HepG2 (cell line): ENCODE results near the gene ACADSB. TPM values are rescaled to one million over a fixed set of nuclear protein-coding genes. Genes with fewer than 3 reads are reported as not detected.

Experiments
- CCDC6 ChIP-seq: sonication (generic); formaldehyde crosslinking; IDR thresholded peaks from 2 replicates; pipeline ENCODE4 v1.8.1; 2022; ENCODE audit warnings: mild to moderate bottlenecking, missing genetic modification reagents, moderate library complexity
- HOMEZ ChIP-seq: IDR thresholded peaks from 2 replicates; pipeline ENCODE4 v1.6.1; 2016; ENCODE audit warnings: low read depth
- KMT2B ChIP-seq: IDR thresholded peaks from 2 replicates; pipeline ENCODE4 v1.6.1; 2016; ENCODE audit warnings: missing genetic modification reagents, missing compliant biosample characterization
- MAZ ChIP-seq, 2 experiments: sonication (generic) in 1 of 2; formaldehyde crosslinking in 1 of 2; IDR thresholded peaks; 2 replicates each; pipeline versions ENCODE4 v1.5.0 to v1.6.1; 2012 to 2020; ENCODE audit warnings: low read depth in 2 of 2, mild to moderate bottlenecking in 2 of 2, borderline replicate concordance in 1 of 2, improper control_type of control experiment in 1 of 2, low read length in 1 of 2, missing genetic modification reagents in 1 of 2, moderate library complexity in 1 of 2
- MED13 ChIP-seq: sonication (generic); formaldehyde crosslinking; IDR thresholded peaks from 2 replicates; pipeline ENCODE4 v1.5.0; 2020; ENCODE audit warnings: missing genetic modification reagents
- NKX3-1 ChIP-seq: sonication (generic); formaldehyde crosslinking; IDR thresholded peaks from 2 replicates; pipeline ENCODE4 v1.5.0; 2020; ENCODE audit warnings: missing genetic modification reagents
- PAWR ChIP-seq: sonication (generic); formaldehyde crosslinking; IDR thresholded peaks from 2 replicates; pipeline ENCODE4 v1.4.0; 2020; ENCODE audit warnings: missing genetic modification reagents, mild to moderate bottlenecking, borderline replicate concordance
- POGZ ChIP-seq: sonication (generic); formaldehyde crosslinking; IDR thresholded peaks from 2 replicates; pipeline ENCODE4 v1.4.0; 2020; ENCODE audit warnings: mild to moderate bottlenecking, missing genetic modification reagents
- POLR2G ChIP-seq: fragments of 200-400 bp; formaldehyde crosslinking; IDR thresholded peaks from 2 replicates; pipeline ENCODE4 v1.6.1; 2018; ENCODE audit warnings: mild to moderate bottlenecking, low read depth, low read length, moderate library complexity
- SNAPC5 ChIP-seq: sonication (generic); formaldehyde crosslinking; IDR thresholded peaks from 2 replicates; pipeline ENCODE4 v1.8.1; 2023; ENCODE audit warnings: mild to moderate bottlenecking, missing genetic modification reagents, borderline replicate concordance
- SRSF1 ChIP-seq: fragments of 200-400 bp; formaldehyde crosslinking; optimal IDR thresholded peaks from 2 replicates; pipeline ENCODE3; 2017; ENCODE audit warnings: mild to moderate bottlenecking, low read depth, low read length, moderate library complexity
- ZBTB33 ChIP-seq: sonication (generic); formaldehyde crosslinking; IDR thresholded peaks from 2 replicates; pipeline ENCODE4 v1.4.0; 2020; ENCODE audit warnings: missing genetic modification reagents
- ZKSCAN8 ChIP-seq: IDR thresholded peaks from 2 replicates; pipeline ENCODE4 v1.6.1; 2016; ENCODE audit warnings: borderline replicate concordance, missing genetic modification reagents, missing compliant biosample characterization
- ZMYM4 ChIP-seq: sonication (generic); formaldehyde crosslinking; IDR thresholded peaks from 2 replicates; pipeline ENCODE4 v1.8.1; 2023; ENCODE audit warnings: mild to moderate bottlenecking, missing genetic modification reagents
- ZNF224 ChIP-seq: sonication (generic); formaldehyde crosslinking; IDR thresholded peaks from 2 replicates; pipeline ENCODE4 v1.5.0; 2020; ENCODE audit warnings: mild to moderate bottlenecking, missing genetic modification reagents
- ZNF235 ChIP-seq: sonication (generic); formaldehyde crosslinking; IDR thresholded peaks from 2 replicates; pipeline ENCODE4 v1.8.1; 2023; ENCODE audit warnings: mild to moderate bottlenecking, missing genetic modification reagents, borderline replicate concordance
- ZNF34 ChIP-seq: sonication (generic); formaldehyde crosslinking; IDR thresholded peaks from 2 replicates; pipeline ENCODE4 v1.4.0; 2020; ENCODE audit warnings: mild to moderate bottlenecking, missing genetic modification reagents, borderline replicate concordance
- ZNF607 ChIP-seq: sonication (generic); formaldehyde crosslinking; IDR thresholded peaks from 2 replicates; pipeline ENCODE4 v1.5.1; 2020; ENCODE audit warnings: missing genetic modification reagents, mild to moderate bottlenecking, borderline replicate concordance
- ZNF746 ChIP-seq: sonication (generic); formaldehyde crosslinking; IDR thresholded peaks from 2 replicates; pipeline ENCODE4 v1.8.0; 2022; ENCODE audit warnings: mild to moderate bottlenecking, missing genetic modification reagents
- ZNF816 ChIP-seq: sonication (generic); formaldehyde crosslinking; IDR thresholded peaks from 2 replicates; pipeline ENCODE4 v1.8.0; 2022; ENCODE audit warnings: missing genetic modification reagents, mild to moderate bottlenecking, borderline replicate concordance
- polyA plus RNA-seq, 8 experiments: library from polyadenylated mRNA; depleted of rRNA in 3 of 8; stranded (reverse) in 7 of 8; unstranded in 1 of 8; fragments of >200 nt; fragmentation: Illumina TruSeq in 4 of 8; extraction: Trizol in 4 of 8; gene quantifications; 2 replicates each; pipeline versions ENCODE4 v1.2.1 to v1.2.3, GENCODE V29; 2011 to 2016; ENCODE audit warnings: low read depth in 4 of 8, missing spikeins in 1 of 8, mixed read lengths in 1 of 8; ENCODE audit not compliant: insufficient read depth in 1 of 8
- total RNA-seq, 5 experiments: library from RNA; depleted of rRNA; stranded (reverse); fragments of >200 nt; fragmentation: Illumina TruSeq; extraction: Trizol; gene quantifications; 2 replicates each; pipeline ENCODE4 v1.2.3, GENCODE V29; 2016; ENCODE audit warnings: low read depth in 1 of 5
- TF ChIP-seq, protein P1 (sequence below): sonication (generic); formaldehyde crosslinking; IDR thresholded peaks from 2 replicates; pipeline ENCODE4 v1.9.0; 2022; ENCODE audit warnings: missing genetic modification reagents, mild to moderate bottlenecking, borderline replicate concordance
- TF ChIP-seq, protein P2 (sequence below): sonication (generic); formaldehyde crosslinking; IDR thresholded peaks from 2 replicates; pipeline ENCODE4 v1.5.1; 2020; ENCODE audit warnings: missing genetic modification reagents, mild to moderate bottlenecking, borderline replicate concordance

Gene ACADSB
- total and polyA plus RNA-seq, 2 of the 13 experiments (the other 11 are each of a cell fraction or from before 2014, with no cell fraction given) = 80.0 to 87.6 TPM

GRCh38 chr10:123035467-123036086 lies 26.8 kb downstream of the ACADSB start (continued):
- TF ChIP-seq, protein P1, sequence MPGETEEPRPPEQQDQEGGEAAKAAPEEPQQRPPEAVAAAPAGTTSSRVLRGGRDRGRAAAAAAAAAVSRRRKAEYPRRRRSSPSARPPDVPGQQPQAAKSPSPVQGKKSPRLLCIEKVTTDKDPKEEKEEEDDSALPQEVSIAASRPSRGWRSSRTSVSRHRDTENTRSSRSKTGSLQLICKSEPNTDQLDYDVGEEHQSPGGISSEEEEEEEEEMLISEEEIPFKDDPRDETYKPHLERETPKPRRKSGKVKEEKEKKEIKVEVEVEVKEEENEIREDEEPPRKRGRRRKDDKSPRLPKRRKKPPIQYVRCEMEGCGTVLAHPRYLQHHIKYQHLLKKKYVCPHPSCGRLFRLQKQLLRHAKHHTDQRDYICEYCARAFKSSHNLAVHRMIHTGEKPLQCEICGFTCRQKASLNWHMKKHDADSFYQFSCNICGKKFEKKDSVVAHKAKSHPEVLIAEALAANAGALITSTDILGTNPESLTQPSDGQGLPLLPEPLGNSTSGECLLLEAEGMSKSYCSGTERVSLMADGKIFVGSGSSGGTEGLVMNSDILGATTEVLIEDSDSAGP = peak; percentile 35; the same call in 1 of the 2 replicates
- TF ChIP-seq NKX3-1 (CRISPR knock-in tag) (no peak), SNAPC5 (CRISPR knock-in tag) (no peak), ZNF746 (CRISPR knock-in tag) (no peak), PAWR (CRISPR knock-in tag) (no peak), POGZ (CRISPR knock-in tag) (peak; percentile 75), CCDC6 (CRISPR knock-in tag) (no peak), ZKSCAN8 (CRISPR knock-in tag) (no peak), POLR2G (no peak), SRSF1 (no peak), ZNF224 (CRISPR knock-in tag) (no peak), ZNF34 (CRISPR knock-in tag) (no peak), MAZ (IDR thresholded peaks at IDR 0.05; ENCODE audit: borderline replicate concordance, low read depth, low read length) (no peak), MAZ (CRISPR knock-in tag; IDR thresholded peaks at IDR 0.05; ENCODE audit: low read depth) (no peak), ZMYM4 (peak; percentile 87), HOMEZ (CRISPR knock-in tag) (no peak), ZNF607 (no peak), KMT2B (CRISPR knock-in tag) (no peak), ZNF235 (CRISPR knock-in tag) (no peak), MED13 (CRISPR knock-in tag) (no peak), ZNF816 (CRISPR knock-in tag) (no peak), ZBTB33 (peak; percentile 46; the same call in 1 of the 2 replicates)
- TF ChIP-seq, protein P2, sequence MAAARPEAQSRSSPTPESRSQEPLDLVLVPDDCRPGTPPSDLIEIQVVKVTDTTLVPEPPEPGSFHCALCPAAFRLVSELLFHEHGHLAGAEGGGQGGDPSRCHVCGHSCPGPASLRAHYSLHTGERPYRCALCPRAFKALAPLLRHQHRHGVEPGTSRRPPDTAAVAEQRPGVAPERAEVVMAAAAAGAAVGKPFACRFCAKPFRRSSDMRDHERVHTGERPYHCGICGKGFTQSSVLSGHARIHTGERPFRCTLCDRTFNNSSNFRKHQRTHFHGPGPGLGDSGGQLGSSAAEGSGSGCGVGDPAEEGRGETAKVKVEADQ = no peak
